EL (cell line): ENCODE data around the gene DNAJC3.
"Not testable (repeated sequence)": the region's sequence is repeated elsewhere in the genome, so short reads cannot be mapped to it uniquely, and the experiment has no call there.

Experiments
- DNase-seq: peaks from one replicate; pipeline ENCODE4 v3.0.0-alpha.2; 2016

Gene DNAJC3

GRCh38 chr13:95784161-95784899 lies 107.4 kb downstream of the DNAJC3 start:
- DNase-seq = peak; percentile 78

GRCh38 chr13:95784900-95785290 lies 108.0 kb downstream of the DNAJC3 start:
- DNase-seq = peak; percentile 37

DNA sequence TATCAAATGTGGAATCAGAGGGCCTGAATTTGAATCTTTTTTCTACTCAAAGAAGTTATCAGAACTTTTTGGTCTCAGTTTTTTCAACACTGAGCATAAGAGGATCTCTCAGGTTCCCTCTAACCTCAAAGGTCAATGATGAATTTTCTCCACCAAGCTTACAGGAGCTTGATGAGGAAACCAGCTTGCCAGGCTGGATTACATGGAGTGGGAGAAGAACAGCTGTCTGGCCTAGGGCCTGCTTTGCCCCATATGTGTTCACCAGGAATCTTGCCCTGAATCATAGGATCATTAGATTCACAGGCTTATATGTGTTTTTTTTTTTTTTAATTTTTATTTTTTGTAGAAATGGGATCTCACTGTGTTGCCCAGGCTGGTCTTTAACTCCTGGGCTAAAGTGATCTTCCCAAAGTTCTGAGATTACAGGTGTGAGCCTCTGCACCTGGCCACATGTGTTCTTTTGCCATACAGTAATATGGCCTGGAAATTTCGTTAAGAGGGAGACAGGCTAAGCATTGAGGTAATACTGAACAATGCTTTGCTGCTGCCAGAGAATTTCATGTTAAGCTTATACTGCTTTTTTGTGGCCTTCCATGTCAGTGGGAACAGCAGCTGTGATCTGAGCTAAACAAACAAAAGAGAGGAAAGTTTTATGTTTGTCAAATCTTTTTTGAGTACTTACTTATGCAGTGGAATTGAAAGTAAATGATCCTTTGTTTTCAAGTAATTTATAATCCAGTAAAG lies 110.6 kb downstream of the DNAJC3 start:
- DNase-seq = no peak

GRCh38 chr13:95788100-95788463 lies 111.1 kb downstream of the DNAJC3 start:
- no peak for DNase-seq

DNA sequence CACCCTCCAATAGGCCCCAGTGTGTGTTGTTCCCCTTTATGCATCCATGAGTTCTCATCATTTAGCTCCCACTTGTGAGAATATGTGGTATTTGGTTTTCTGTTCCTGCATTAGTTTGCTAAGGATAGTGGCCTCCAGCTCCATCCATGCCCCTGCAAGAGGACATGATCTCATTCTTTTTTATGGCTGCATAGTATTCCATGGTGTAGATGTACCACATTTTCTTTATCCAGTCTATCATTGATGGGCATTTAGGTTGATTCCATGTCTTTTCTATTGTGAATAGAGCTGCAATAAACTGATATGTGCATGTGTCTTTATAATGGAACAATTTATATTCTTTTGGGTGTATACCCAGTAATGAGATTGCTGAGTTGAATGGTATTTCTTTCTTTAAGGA lies 112.4 kb downstream of the DNAJC3 start:
- DNase-seq = not testable (repeated sequence)

DNA sequence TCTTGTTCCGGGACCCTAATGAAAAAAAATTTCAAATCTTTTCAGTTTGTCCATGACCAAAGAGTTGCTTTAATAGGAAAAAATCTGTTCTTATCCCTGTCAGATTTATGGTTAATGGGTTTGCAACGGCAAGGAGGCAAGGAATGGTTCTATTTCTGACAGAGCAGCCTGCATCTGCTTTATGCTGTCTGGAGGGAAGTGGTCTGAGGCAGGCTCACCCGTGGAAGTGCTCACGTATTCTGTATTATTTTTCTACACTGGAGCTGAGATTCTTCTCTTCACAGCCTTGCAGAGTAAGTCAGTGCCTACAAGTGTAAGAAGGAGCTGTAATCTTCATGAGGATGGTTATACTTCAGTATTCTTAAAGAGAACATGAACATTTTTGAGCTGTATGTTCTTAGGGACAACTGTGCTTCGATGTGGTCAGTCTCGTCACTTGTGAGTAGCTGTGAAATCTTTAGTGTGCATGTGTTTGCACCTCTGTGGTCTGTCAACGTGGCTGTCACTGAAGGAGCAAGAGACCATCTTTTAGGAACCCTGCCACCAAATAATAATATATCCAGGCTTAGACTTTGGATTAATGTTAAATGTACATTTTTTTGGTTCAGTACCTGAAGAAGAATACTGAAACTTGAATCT lies 114.3 kb downstream of the DNAJC3 start:
- no peak for DNase-seq

DNA sequence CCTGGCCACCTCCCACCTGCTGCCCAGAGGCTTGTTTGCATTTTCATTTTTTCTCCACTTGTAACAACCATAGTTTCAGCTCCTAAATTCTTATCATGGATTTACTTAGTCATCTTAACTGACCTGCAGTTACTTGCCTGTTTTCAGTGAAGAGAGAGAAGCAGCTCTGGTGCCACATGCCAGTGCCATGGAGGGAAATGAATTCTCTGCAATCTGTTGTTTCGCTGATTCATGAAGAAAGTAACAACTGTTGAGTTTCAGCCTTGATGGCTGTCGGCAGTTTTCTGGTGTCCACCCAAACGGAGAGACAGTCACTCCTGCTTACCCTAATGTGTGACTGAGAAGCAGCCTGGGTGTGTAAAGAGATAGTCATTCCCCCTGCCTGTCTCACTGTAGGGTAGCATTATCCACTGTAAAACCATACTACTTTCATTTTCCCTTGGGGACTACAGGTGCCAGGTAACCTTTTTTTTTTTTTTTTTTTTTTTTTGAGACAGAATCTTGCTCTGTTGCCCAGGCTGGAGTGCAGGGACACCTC lies 116.1 kb downstream of the DNAJC3 start:
- no peak for DNase-seq

GRCh38 chr13:95793781-95794180 lies 116.8 kb downstream of the DNAJC3 start:
- no peak for DNase-seq

DNA sequence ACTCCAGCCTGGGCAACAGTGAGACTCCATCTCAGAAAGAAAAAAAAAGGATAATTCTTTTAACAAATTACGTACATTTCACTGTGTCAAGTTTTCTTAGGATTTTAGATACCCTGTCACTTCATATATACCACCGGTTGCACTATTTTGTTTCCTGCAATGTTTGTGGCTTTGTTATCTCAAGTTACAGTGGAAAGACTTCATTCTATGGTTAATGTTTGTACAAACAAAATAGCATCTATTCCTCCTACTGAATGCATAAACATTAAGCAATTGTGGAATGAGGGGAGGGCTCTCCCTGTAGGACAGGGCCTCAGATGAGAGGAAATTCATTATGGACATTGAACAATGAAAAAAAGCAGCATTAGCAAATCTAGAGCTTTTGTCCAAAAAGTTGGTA lies 120.1 kb downstream of the DNAJC3 start:
- no peak for DNase-seq

GRCh38 chr13:95800436-95800835 lies 123.5 kb downstream of the DNAJC3 start:
- no peak for DNase-seq

GRCh38 chr13:95801825-95802224 lies 124.9 kb downstream of the DNAJC3 start:
- no peak for DNase-seq

GRCh38 chr13:95805921-95806320 lies 129.0 kb downstream of the DNAJC3 start:
- no peak for DNase-seq

GRCh38 chr13:95809429-95809828 lies 132.5 kb downstream of the DNAJC3 start:
- no peak for DNase-seq

DNA sequence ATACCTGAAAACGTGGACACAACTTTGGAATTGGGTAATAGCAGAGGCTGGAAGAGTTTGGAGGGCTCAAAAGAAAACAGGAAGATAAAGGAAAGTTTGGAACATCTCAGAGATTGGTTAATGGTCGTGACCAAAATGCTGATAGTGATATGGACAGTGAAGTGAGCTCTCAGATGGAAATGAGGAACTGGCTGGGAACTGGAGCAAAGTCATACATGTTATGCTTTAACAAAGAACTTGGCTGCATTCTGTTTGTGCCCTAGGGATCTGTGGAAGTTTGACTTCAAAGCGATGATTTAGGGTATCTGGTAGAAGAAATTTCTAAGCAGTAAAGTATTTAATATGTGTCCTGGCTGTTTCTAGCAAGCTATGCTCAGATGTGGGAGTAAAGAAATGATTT lies 136.2 kb downstream of the DNAJC3 start:
- no peak for DNase-seq

- no peak for DNase-seq
Measured at GRCh38 chr13:95814495-95814894, 137.6 kb downstream of the DNAJC3 start.

DNA sequence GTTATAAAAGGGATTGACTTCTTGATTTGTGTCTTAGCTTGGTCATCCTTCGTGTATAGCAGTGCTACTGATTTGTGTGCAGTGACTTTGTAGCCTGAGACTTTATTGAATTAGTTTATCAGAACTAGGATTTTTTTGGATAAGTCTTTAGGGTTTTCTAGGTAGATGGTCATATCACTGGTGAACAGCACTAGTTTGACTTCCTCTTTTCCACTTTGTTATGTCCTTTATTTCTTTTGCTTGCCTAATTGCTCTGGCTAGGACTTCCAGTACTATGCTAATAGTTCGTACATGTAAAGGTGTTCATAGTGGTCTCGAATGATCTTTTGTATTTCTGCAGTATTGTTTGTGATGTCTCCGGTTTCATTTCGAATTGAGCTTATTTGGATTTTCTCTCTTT lies 145.4 kb downstream of the DNAJC3 start:
- DNase-seq = no peak

- DNase-seq = no peak
Measured at GRCh38 chr13:95833126-95833525, 156.2 kb downstream of the DNAJC3 start.

GRCh38 chr13:95833719-95834118 lies 156.8 kb downstream of the DNAJC3 start:
- peak; percentile 20 for DNase-seq

DNA sequence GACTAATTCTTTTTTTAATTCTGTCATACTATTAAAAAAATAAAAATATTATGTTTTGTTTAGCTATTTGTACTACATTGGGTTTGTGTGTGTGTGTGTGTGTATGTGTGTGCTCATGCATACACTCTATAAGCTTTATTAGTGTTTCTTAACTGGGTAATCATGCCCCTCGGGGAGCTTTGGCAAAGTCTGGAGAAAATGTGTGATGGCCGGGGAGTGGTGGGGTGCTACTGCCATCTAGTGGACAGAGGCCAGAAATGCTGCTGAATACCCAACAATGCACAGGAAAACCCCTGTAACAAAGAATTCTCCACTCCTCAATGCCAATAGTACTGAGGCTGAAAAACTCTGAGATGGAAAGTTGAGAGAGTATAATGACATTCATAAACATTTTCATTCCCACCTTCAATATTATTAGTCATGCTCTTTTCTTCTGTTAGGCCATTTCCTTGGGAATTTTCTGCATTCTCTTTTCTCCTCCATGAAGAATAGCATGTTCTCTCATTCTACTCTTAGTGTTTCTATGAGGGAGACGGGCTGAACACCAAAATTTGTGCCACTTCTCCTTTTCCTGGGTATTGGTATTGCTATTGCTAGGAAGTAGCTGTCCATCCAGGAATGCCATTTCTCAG lies 157.3 kb downstream of the DNAJC3 start:
- peak; percentile 69 for DNase-seq

DNA sequence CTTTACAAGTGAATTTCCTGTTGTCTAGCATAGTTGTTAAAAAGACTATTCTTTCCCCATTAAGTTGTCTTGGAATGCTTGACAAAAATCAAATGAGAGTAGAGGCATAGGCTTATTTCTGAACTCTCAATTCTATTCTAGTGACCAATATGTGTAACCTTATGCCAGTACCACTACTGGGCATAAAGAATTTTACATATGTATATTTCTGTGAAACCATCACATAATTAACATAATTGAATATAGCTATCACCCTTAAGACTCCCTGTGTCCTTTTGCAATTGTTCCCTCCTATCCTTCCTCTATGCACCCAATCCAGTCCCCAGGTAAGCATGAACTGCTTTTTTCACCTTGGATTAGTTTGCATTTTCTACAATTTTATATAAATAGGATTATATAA lies 165.0 kb downstream of the DNAJC3 start:
- DNase-seq = no peak

DNA sequence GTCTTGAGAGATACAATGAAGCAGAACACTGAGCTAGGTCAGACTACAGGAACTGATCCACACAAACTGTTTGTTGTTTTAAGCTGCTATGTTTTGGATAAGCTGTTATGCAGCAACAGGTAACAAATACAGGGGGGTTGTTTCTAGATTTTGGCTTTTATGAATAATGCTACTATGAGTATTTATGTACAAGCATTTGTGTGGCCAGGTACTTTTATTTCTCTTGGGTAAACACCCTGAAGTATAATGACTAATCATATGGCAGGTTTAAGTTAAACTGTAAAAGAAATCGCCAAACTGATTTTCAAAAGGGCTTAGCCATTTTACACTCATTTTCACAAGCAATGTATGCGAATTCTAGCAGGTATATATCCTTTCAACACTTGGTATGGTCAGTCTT lies 166.0 kb downstream of the DNAJC3 start:
- no peak for DNase-seq
